ENCODE data around the gene FRMD4B. TPM values are rescaled to one million over a fixed set of nuclear protein-coding genes. Genes with fewer than 3 reads are reported as not detected.
"Not testable (repeated sequence)": the region's sequence is repeated elsewhere in the genome, so short reads cannot be mapped to it uniquely, and the experiment has no call there.

FRMD4B gene
- total and polyA plus RNA-seq, 9 donors: 4.2 to 42.0 (median 16.3) TPM

DNA sequence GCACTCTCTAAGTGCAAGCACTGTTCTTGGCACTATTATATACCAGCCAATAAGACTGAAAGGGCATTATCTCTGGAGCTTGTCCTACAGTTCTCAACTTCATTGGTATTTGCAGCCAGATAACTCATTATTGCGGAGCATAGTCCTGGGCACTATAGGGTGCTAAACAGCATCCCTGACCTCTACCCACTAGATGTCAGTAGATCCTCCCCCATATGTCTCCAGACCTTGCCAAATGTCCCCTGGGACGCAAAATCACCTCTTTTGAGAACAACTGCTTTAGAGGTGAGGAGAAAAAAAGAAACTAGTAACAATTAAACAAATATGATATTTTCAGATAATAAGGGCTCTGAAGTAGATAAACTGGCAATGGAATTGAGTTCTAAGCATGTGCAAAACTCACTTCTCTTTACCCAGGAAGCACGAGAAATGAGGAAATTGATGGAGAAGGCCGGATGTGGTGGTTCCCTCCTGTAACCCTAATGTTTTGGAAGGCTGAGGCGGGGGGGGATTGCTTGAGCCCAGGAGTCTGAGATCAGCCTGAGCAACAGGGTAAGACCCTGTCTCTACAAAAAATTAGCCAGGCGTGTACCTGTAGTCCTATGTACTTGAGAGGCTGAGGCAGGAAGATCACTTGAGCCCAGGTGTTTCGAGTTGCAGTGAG lies 61.4 kb downstream of the FRMD4B start:
- Histone ChIP-seq H3K27me3 (no peaks in the 10 kb centered on the region), H3K27ac (no peak overlapping the region), H3K36me3 (no peaks in the 10 kb centered on the region), H3K9me3 (no peaks in the 10 kb centered on the region), H3K4me1 (ENCODE audit: insufficient read depth) (peaks cover 7% of the 10 kb centered on the region), H3K4me3 (no peak overlapping the region)
- intact Hi-C loops (cut with DNase I): no loop called here
- 75 to 78% (median 77%) methylated on average over 7 of the region's 7 CpGs for WGBS, 3 donors
- TF ChIP-seq POLR2A (IDR thresholded peaks at IDR 0.05) (no peak), EP300 (IDR thresholded peaks at IDR 0.05) (no peak), CTCF (IDR thresholded peaks at IDR 0.05) (no peak)
- no peak for DNase-seq

GRCh38 chr3:69323941-69324340 lies 61.9 kb downstream of the FRMD4B start:
- intact Hi-C loops (cut with DNase I): no loop called here
- TF ChIP-seq POLR2A (IDR thresholded peaks at IDR 0.05) (no peak), EP300 (IDR thresholded peaks at IDR 0.05) (no peak)
- H3K4me3 ChIP-seq: no peak overlapping the region
- H3K4me1 ChIP-seq (ENCODE audit: insufficient read depth): peaks cover 7% of the 10 kb centered on the region
- H3K36me3 ChIP-seq: no peaks in the 10 kb centered on the region
- H3K27me3 ChIP-seq: no peaks in the 10 kb centered on the region
- H3K27ac ChIP-seq: no peak overlapping the region
- no peaks in the 10 kb centered on the region for H3K9me3 ChIP-seq
- DNase-seq: no peak
- 93 to 95% (median 95%) methylated on average over 1 of the region's 1 CpG for WGBS, 3 donors

GRCh38 chr3:69322512-69322911 lies 63.4 kb downstream of the FRMD4B start:
- H3K36me3 ChIP-seq; H3K27me3 ChIP-seq; intact Hi-C loops (cut with DNase I); H3K27ac ChIP-seq; H3K4me1 ChIP-seq (ENCODE audit: insufficient read depth); H3K9me3 ChIP-seq; DNase-seq; H3K4me3 ChIP-seq: not testable (repeated sequence)
- WGBS, 3 donors: 84 to 95% (median 93%) methylated on average over 4 of the region's 4 CpGs

DNA sequence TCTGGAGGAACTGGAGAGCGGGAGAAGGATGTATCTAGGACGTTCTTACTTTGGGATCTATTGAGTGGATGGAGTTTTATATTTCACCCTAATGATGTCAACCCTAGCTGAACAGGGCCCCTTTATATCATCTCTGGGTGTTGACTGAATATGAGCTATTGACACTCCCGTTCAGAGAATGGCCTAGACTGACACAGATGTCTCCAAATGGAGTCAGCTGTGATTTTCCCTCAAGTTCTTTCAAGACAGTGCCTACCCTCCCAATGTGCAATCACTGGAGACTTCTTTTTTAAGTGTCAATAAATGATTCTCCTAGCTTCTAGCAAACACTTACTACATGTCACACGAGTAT lies 63.8 kb downstream of the FRMD4B start:
- no peak for DNase-seq
- intact Hi-C loops (cut with DNase I): no loop called here

DNA sequence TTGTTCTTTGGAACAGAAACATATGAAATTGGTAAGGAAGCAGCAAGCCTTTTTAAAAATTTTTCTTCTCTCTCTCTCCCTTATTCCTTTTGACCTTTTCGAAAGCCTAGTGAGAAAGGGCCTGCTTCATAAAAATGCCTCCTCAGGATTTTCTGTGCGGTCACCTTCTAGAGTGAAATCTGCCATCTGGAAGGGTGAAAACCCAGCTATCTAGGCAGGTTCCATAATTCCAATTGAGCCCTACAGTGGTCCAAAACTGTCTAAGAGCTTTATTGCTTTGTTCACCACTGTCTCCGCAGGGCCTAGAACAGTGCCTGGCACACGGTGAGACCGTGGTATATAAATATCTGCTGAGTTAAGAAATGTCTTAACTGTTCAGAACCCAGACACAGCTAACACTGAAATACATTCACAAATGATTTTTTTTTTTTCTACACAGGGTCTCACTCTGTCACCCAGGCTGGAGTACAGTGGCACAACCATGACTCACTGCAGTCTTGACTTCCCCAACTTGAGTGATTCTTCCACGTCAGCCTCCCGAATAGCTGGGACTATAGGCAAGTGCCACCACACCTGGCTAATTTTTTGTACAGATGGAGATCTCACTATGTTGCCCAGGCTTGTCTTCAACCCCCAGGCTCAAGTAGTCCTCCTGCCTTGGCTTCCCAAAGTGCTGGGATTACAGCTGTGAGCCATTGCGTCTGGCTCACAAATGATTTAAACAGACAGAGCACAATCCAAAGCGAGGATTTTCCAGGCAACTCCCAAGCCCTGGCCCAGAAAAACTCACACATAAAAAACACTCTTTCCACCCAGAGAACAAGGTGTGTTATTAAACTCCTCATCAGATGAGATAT lies 64.4 kb downstream of the FRMD4B start:
- no peaks in the 10 kb centered on the region for H3K36me3 ChIP-seq
- no peaks in the 10 kb centered on the region for H3K27me3 ChIP-seq
- no peak for DNase-seq
- intact Hi-C loops (cut with DNase I): no loop called here
- H3K27ac ChIP-seq: peak overlapping the region in 1 of 2 donors; percentile 60
- 50 to 72% (median 60%) methylated on average over 9 of the region's 9 CpGs for WGBS, 3 donors
- peaks cover 5% of the 10 kb centered on the region for H3K4me1 ChIP-seq (ENCODE audit: insufficient read depth)
- no peak for TF ChIP-seq POLR2A (IDR thresholded peaks at IDR 0.05)
- TF ChIP-seq EP300 (IDR thresholded peaks at IDR 0.05): no peak
- no peak for TF ChIP-seq CTCF (IDR thresholded peaks at IDR 0.05)
- no peaks in the 10 kb centered on the region for H3K9me3 ChIP-seq
- H3K4me3 ChIP-seq: no peak overlapping the region

More for the DNA sequence above, 63.8 kb downstream of the FRMD4B start:
- Histone ChIP-seq H3K9me3 (no peaks in the 10 kb centered on the region), H3K27ac (no peak overlapping the region), H3K4me1 (ENCODE audit: insufficient read depth) (peaks cover 5% of the 10 kb centered on the region), H3K27me3 (no peaks in the 10 kb centered on the region), H3K36me3 (no peaks in the 10 kb centered on the region), H3K4me3 (no peak overlapping the region)
- 82 to 93% (median 90%) methylated on average over 4 of the region's 4 CpGs for WGBS, 3 donors
- TF ChIP-seq POLR2A (IDR thresholded peaks at IDR 0.05) (no peak), EP300 (IDR thresholded peaks at IDR 0.05) (no peak), CTCF (IDR thresholded peaks at IDR 0.05) (no peak)

All from ovary (tissue), 9 donors.